ENCODE results near the gene HLA-DMA. TPM values are rescaled to one million over a fixed set of nuclear protein-coding genes. Genes with fewer than 3 reads are reported as not detected.

The HLA-DMA gene
- total RNA-seq, 1 donor: 9.0 TPM

DNA sequence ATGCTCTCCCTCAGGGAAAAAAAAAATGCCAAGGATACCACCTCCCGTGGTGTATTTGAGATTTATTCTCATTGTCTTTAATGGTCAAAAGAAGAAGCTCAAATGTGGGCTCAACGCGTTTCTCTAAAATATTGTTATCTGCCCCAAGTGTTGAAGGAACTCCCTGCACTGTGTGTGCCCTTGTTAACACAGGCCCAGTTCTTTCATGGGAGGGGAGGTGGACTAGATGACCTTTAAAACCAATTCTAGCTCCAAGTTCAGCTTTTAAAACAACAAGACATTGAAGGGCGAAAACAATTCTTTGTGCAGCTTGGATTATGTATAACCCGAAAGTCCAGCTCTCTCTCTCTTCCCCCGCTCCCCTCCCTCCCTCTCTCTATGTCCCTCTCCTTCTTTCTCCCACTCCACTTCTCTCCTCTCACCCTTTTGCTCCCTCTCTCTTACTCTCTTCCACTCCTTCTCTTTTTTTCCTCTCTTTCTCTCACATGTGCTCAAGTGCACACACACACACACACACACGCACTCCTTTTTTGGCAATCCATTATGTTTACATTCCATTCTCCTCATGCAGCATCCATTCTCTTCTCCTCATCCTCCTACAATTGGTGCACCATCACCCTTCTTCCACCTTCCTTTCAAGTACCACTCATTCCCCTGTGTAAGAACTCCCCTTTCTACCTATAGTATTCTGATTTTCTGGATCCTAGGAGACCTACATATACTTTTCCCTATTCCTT is 20.6 kb downstream of the HLA-DMA start:
- Histone ChIP-seq H3K27ac (ENCODE audit: low read depth, low read length) (no peak overlapping the region), H2AFZ (ENCODE audit: low read length) (no peak overlapping the region), H3K9me3 (ENCODE audit: low read depth, low read length) (no peaks in the 10 kb centered on the region), H3K79me2 (ENCODE audit: insufficient read depth, low read length) (no peaks in the 10 kb centered on the region), H3K4me1 (ENCODE audit: insufficient read depth, low read length) (no peaks in the 10 kb centered on the region), H3K27me3 (ENCODE audit: insufficient read depth, low read length) (peaks cover 34% of the 10 kb centered on the region), H3K36me3 (ENCODE audit: insufficient read depth, low read length) (no peaks in the 10 kb centered on the region), H3K4me3 (ENCODE audit: insufficient read depth, low read length) (no peak overlapping the region), H4K20me1 (ENCODE audit: insufficient read depth, low read length) (no peaks in the 10 kb centered on the region), H3K4me2 (ENCODE audit: insufficient read depth, low read length) (no peak overlapping the region)
- TF ChIP-seq, protein P1, sequence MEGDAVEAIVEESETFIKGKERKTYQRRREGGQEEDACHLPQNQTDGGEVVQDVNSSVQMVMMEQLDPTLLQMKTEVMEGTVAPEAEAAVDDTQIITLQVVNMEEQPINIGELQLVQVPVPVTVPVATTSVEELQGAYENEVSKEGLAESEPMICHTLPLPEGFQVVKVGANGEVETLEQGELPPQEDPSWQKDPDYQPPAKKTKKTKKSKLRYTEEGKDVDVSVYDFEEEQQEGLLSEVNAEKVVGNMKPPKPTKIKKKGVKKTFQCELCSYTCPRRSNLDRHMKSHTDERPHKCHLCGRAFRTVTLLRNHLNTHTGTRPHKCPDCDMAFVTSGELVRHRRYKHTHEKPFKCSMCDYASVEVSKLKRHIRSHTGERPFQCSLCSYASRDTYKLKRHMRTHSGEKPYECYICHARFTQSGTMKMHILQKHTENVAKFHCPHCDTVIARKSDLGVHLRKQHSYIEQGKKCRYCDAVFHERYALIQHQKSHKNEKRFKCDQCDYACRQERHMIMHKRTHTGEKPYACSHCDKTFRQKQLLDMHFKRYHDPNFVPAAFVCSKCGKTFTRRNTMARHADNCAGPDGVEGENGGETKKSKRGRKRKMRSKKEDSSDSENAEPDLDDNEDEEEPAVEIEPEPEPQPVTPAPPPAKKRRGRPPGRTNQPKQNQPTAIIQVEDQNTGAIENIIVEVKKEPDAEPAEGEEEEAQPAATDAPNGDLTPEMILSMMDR (IDR thresholded peaks at IDR 0.05; ENCODE audit: extremely low read depth, low read depth, low read length): no peak
- DNase-seq (ENCODE audit: insufficient read length, low spot score, missing footprints): no peak

DNA sequence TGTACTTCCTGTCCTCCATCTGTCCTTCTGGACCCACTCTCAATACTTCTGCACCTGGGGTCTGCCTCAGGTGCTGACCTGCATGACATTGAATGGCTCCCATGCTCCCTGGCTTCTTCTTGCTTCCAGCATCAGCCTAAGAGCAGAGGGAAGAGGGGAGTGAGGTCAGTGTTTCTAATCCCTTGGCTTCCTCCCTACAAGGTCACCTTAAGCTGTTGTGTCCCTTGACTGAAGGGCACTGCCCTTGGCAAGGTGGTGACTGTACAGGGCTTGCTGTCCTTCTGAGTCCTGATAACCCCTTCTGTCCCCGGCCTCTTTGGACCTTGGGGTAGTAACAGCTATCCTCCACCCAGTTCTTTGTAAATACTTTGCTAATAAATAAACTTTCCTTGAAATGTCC is 21.7 kb downstream of the HLA-DMA start:
- no peak overlapping the region for H3K27ac ChIP-seq (ENCODE audit: low read depth, low read length)
- no peaks in the 10 kb centered on the region for H3K36me3 ChIP-seq (ENCODE audit: insufficient read depth, low read length)
- H3K4me2 ChIP-seq (ENCODE audit: insufficient read depth, low read length): no peak overlapping the region
- no peaks in the 10 kb centered on the region for H3K4me1 ChIP-seq (ENCODE audit: insufficient read depth, low read length)
- no peaks in the 10 kb centered on the region for H3K9me3 ChIP-seq (ENCODE audit: low read depth, low read length)
- no peaks in the 10 kb centered on the region for H3K79me2 ChIP-seq (ENCODE audit: insufficient read depth, low read length)
- no peak overlapping the region for H2AFZ ChIP-seq (ENCODE audit: low read length)
- TF ChIP-seq, protein P1 (IDR thresholded peaks at IDR 0.05; ENCODE audit: extremely low read depth, low read depth, low read length): no peak
- H4K20me1 ChIP-seq (ENCODE audit: insufficient read depth, low read length): no peaks in the 10 kb centered on the region
- DNase-seq (ENCODE audit: insufficient read length, low spot score, missing footprints): no peak
- H3K4me3 ChIP-seq (ENCODE audit: insufficient read depth, low read length): no peak overlapping the region
- peaks cover 26% of the 10 kb centered on the region for H3K27me3 ChIP-seq (ENCODE audit: insufficient read depth, low read length)

DNA sequence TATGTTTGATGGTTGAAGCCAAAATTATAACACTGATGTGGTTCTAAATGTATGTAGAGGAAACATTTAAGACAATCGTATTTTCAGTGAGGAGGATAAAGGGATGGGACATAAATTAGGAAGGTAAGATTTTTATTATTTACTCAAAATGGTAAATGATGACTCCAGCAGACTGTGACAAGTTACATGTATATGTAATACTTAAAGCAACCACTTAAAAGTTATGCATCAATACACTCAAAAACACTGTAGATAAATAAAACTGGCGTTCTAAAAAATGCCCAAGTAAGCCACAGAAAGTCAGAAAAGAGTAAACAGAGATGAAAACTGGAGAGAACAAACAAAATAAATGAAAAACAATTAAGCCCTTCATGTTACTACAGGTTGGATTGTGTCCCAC is 30.8 kb downstream of the HLA-DMA start:
- no peak for DNase-seq (ENCODE audit: insufficient read length, low spot score, missing footprints)
- Histone ChIP-seq H3K4me3 (ENCODE audit: insufficient read depth, low read length) (no peak overlapping the region), H3K9me3 (ENCODE audit: low read depth, low read length) (no peaks in the 10 kb centered on the region), H2AFZ (ENCODE audit: low read length) (no peak overlapping the region), H4K20me1 (ENCODE audit: insufficient read depth, low read length) (no peaks in the 10 kb centered on the region), H3K27ac (ENCODE audit: low read depth, low read length) (no peak overlapping the region), H3K36me3 (ENCODE audit: insufficient read depth, low read length) (no peaks in the 10 kb centered on the region), H3K27me3 (ENCODE audit: insufficient read depth, low read length) (peaks cover 31% of the 10 kb centered on the region), H3K4me2 (ENCODE audit: insufficient read depth, low read length) (no peak overlapping the region), H3K79me2 (ENCODE audit: insufficient read depth, low read length) (no peaks in the 10 kb centered on the region), H3K4me1 (ENCODE audit: insufficient read depth, low read length) (no peaks in the 10 kb centered on the region)
- TF ChIP-seq, protein P1 (IDR thresholded peaks at IDR 0.05; ENCODE audit: extremely low read depth, low read depth, low read length): no peak

DNA sequence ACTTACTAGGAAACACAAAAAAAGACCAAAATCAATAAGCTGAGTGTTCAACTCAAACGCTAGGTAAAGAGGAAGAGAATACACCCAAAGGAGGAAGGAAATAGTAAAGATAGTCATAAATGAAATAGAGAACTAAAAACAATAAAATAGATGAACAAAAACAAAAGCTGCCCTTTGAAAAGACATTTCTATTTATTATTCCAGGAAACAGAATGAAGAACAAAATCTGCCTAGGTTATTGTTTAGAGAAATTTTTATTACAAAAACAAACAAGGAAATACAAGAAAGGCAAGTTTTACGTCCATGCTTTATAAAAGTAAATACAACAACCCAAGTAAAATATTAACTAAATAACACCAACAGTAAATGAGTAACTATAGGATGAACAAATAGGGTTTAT is 32.2 kb downstream of the HLA-DMA start:
- Histone ChIP-seq H3K4me2 (ENCODE audit: insufficient read depth, low read length) (no peak overlapping the region), H2AFZ (ENCODE audit: low read length) (no peak overlapping the region), H3K4me3 (ENCODE audit: insufficient read depth, low read length) (no peak overlapping the region), H3K36me3 (ENCODE audit: insufficient read depth, low read length) (no peaks in the 10 kb centered on the region), H4K20me1 (ENCODE audit: insufficient read depth, low read length) (no peaks in the 10 kb centered on the region), H3K4me1 (ENCODE audit: insufficient read depth, low read length) (no peaks in the 10 kb centered on the region), H3K27ac (ENCODE audit: low read depth, low read length) (no peak overlapping the region), H3K27me3 (ENCODE audit: insufficient read depth, low read length) (peaks cover 39% of the 10 kb centered on the region), H3K79me2 (ENCODE audit: insufficient read depth, low read length) (no peaks in the 10 kb centered on the region), H3K9me3 (ENCODE audit: low read depth, low read length) (no peaks in the 10 kb centered on the region)
- no peak for DNase-seq (ENCODE audit: insufficient read length, low spot score, missing footprints)
- TF ChIP-seq, protein P1 (IDR thresholded peaks at IDR 0.05; ENCODE audit: extremely low read depth, low read depth, low read length): no peak

Data from osteoblast (primary cell).